ENCODE data around the gene ACAN.

DNA sequence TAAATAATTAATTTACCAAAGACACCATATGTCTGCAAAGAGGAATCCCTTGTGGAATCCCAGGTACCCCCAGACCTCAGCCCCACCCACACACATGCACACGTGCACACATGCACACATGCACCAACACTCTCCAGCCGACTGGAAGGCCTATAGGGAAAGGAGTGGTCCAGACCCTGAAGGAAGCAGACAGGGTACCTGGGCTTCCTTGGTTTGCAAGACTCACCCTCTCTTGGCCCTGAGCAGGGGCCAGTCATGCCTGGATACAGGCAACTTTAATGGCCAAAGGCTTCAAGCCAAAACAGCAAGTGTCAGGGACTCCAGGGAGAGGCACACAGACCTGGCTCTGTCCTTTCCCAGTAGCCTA lies 101.0 kb downstream of the ACAN start:
- TF ChIP-seq, protein P1, sequence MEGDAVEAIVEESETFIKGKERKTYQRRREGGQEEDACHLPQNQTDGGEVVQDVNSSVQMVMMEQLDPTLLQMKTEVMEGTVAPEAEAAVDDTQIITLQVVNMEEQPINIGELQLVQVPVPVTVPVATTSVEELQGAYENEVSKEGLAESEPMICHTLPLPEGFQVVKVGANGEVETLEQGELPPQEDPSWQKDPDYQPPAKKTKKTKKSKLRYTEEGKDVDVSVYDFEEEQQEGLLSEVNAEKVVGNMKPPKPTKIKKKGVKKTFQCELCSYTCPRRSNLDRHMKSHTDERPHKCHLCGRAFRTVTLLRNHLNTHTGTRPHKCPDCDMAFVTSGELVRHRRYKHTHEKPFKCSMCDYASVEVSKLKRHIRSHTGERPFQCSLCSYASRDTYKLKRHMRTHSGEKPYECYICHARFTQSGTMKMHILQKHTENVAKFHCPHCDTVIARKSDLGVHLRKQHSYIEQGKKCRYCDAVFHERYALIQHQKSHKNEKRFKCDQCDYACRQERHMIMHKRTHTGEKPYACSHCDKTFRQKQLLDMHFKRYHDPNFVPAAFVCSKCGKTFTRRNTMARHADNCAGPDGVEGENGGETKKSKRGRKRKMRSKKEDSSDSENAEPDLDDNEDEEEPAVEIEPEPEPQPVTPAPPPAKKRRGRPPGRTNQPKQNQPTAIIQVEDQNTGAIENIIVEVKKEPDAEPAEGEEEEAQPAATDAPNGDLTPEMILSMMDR (IDR thresholded peaks at IDR 0.05), result no peak
- TF ChIP-seq POLR2A (IDR thresholded peaks at IDR 0.05), result no peak
- no peak for TF ChIP-seq POLR2AphosphoS5 (IDR thresholded peaks at IDR 0.05)
- TF ChIP-seq EP300 (IDR thresholded peaks at IDR 0.05), result no peak

Data from stomach (tissue), 4 donors.